ENCODE results near the gene MEIS3.

The MEIS3 gene

DNA sequence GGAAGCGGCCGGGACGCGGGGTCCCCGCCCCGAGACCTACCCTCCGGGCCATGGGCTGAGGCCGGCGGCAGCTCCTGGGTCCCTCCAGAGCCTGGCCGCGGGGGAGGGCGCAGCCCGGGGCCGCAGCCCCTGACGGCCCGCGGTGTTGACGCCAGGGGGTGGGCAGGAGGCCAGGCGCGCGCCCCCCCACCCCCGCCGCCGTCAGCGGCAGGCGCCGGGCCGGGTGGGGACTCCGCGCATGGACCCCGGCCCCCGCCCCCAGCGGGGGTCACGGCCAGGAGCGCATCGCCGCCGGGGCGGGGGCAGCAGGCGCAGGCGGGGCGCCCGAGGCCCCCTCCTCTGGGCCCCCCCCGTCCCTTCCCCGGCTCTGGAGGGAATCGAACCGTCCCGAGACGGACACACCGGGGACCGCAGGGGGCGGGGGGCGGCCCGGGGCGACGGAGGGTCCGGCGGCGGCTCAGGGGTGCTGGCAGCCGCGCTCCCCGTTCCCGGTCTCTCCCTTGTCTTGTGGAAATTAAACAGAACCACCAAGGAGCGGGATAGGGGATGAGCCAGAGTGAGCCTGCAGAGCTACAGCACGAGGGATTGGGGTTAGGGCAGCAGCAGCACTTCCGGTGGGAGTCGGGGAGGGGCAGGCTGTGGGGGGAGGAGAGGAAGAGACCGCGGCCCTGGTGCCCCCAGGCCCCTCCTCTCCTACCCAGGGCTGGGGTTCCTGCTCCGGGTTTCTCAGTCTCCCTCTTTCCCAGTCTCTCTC, at the start of gene MEIS3:
Gene MEIS3, minus strand, starts transcription at position 498 of the 754 bp plus-strand sequence. Its CDS starts 446 bp downstream, at position 52.
- DNase-seq (ENCODE audit: low spot score): no peak

DNA sequence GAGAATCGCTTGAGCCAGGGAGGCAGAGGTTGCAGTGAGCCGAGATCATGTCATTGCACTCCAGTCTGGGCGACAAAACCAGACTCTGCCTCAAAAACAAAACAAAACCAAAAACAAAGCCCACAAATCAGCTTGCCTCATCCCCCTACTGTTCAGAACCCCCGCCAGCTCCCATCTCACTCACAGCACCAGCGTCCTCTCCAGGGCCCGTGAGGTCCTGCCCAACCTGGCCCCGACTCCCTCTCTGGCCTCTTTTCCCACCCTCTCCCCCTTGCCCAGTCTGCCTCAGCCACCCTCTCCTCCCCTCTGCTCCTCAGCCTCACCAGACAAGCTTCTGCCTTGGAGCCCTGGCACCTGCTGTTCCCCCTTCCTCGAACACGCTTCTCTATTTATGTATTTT, 48.6 kb upstream of the MEIS3 start:
- DNase-seq (ENCODE audit: low spot score): no peak

DNA sequence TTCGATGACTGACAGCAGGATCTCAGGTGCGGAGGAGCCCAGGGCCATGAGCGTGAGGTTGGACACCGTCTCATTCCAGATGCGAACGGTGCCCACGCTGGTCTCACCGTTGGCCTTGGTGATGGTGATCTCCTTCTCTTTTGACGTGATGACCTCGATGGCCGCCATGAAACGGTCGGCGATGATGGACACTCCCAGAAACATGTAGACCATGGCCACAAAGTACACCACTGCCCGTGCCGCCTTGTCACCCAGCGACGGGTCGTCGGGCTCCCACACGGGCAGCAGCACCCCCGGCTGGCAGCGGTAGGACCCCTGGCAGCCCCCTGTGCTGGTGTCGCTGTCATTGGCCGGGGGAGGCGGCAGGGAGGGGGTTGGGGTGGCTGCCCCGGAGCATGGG, 46.6 kb upstream of the MEIS3 start:
- DNase-seq (ENCODE audit: low spot score): no peak

DNA sequence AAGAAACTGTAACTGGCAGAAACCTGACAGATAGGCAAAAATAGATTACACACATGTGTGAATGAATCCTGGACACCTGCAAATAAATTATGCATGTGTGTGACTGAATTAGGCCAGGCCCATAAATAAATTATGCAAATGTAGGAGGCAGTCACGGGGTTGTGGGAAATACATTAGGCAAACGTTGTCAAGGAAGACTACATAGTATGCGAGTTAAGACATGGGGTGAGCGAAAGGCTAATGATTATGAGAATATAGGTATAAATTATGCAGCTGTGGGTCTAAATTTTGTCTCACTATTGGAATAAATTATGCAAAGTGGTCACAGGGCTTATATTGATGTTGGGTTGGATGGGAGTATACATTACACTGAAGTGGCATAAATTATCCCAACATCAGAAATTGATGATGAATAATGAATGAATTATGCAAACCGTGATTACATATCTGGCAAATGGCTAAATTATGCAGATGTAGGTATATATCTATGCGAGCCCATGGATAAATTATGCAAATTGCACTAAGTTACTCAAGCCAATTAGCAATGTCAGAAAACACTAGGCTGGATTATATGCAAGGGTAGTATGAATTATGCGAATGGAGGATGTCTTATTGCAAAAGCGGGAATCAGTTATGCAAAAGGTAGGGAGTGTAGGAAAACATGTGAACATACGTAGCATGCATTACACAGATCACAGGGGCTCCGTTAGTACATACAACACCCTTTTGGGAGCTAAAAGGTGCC, 45.5 kb upstream of the MEIS3 start:
- DNase-seq (ENCODE audit: low spot score): no peak

DNA sequence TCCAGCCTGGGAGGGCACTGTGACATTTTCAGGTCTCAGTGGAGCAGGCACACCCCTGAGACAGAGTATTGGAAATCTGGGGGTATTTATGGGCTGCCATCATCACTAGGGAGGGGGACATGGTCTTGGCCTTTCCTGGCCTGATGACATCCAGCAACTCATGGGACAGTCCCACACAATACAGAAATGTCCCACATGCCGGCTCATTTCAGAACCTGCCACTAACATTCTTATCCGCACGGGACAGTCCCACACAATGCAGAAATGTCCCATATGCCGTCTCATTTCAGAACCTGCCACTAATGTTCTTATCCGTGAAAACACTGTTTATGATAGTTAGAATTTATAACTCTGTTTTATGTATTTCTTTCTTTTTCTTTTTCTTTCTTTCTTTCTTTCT, 42.5 kb upstream of the MEIS3 start:
- DNase-seq (ENCODE audit: low spot score): no peak

DNA sequence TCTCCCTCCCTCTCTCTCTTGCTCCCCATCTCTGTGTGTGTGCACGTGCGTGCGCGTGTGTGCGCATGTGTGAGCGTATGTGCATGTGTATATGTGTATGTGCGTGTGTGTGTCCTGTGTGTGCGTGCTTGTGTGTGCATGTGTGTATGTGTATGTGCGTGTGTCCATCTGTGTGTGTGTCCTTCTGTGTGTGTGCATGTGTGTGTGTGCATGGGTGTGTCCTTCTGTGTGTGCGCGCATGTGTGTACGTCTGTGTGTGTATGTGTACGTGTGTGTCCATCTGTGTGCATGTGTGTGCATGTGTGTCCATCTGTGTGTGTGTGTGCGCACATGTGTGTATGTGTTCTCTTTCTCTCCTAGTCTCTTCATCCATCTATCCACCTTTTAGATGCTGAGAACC, 40.1 kb upstream of the MEIS3 start:
- DNase-seq (ENCODE audit: low spot score): no peak

DNA sequence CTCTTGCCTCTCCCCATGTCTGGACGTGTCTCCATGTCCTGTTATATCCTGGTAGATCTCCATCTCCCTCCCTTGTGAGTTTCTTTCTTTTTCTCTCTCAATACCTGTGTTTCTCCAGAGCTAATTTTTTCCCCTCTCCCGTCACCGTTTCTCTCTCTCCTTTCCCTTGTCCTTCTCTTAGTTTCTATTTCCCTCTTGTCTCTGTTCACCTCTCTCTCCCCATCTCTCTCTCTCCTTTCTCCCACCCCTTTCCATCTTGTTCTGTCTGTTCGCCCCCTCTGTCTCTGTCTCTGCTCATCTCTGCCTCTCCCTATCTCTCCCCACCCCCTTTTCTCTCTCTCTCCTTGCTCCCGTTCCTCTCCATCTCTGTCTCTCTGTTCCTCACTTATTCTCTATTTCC, 39.3 kb upstream of the MEIS3 start:
- DNase-seq (ENCODE audit: low spot score): no peak

DNA sequence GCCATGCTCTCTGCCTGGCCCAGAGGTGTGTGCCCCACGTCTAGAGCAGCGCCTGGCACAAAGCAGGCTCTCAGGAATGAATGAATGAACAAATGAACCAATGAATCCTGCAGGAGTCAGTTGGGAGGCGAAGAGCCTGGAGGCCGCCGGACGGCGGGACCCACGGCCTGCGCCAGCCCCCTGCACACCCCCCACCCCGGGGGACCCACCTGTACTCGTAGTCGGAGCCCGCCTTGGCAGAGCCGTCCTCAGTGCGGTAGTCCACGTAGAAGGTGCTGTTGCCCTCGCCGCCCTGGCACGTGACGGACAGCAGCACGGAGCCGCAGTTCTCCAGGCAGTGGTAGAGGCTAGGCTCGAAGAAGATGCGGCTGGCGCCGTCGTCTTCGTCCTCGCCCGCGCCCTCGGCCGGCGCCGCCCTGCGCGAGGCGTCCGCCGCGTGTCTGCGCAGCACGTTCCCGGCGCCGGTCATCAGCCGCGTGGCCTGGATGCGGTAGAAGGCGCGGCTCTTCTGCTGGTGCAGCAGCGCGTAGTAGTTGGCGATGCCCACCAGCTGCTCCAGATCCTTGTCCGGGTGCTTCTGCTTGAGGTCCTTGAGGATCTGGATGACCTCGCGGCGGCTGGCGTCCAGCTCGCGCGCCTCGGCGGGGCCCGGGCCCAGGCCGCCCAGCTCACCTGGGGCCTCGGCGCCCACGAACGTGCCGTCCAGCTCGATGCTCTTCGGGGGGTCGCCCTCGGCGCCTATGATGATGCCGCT, 37.6 kb upstream of the MEIS3 start:
- DNase-seq (ENCODE audit: low spot score): no peak

DNA sequence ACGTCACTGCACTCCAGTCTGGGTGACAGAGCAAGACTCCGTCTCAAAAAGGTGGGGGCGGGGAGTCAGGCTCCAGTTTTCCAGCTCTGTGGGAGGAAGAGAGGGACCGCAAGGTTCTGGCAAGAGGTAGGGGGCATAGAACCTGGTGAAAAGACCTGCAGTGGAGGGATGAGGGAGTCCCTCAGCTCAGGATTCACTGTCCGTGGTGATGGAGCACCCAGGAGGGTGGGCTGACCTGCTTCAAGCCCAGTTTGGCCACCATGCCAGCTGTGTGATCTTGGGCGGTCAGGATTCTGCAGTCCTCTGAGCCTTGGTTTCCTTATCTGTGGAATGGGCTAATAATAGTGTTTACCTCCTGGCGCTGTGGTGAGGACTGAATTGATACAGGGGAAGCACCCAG, 31.2 kb upstream of the MEIS3 start:
- no peak for DNase-seq (ENCODE audit: low spot score)

DNA sequence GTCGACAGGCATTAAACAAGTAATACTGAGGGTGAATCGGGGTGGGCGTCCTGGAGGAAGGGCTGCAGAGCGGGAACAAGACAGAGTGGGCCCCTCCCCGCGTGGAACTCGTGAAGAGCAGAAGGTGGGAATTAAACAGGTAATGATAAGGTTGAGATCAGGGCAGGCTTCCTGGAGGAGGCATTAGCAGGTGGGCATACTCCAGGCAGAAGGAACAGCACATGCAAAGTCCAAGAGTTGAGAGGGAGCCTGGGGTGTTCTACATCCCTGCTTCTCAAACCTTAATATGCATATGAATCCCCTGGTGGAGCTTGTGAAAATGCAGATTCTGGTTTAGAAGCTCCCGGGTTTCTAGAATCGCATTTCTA, 29.0 kb upstream of the MEIS3 start:
- no peak for DNase-seq (ENCODE audit: low spot score)

DNA sequence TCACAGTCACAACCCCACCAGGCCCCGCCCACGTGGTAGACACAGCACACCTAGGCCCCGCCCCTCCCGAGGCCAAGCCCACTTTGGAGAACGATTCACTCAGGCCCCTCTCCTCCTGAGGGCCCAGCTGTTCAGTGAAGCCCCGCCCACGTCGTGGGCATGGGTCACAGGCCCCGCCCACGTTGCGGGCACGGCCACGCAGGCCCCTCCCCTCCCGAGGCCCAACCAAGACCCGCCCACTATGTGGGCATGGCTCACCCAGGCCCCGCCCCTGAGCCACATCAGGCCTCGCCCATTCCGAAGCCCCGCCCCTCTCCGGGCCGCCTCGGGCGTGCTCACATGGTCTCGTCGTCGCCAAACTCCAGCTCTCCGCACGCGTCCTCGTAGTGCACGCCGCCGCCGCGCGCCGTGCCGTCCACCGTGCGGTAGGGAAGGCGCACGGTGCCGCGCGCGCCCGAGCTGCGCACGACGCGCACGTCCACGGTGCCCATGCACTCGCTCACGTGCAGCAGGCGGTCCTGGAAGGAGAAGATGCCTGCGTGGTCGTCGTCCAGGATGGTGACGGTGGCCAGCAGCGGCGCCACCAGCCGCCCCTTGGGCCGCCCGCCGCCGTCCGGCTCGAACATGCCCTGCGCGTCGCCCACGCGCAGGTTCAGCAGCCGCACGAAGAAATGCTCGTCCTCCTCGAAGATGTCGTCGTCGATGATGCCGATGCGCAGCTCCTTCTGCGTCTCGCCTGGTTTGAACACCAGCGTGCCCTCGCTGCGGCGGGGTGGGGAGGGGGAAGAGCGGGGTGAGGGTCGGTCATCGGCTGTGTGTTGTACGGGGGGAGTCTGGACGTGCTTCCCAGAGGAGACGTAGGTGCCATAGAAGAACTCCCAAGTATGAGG, 28.4 kb upstream of the MEIS3 start:
- DNase-seq (ENCODE audit: low spot score): peak; percentile 59

DNA sequence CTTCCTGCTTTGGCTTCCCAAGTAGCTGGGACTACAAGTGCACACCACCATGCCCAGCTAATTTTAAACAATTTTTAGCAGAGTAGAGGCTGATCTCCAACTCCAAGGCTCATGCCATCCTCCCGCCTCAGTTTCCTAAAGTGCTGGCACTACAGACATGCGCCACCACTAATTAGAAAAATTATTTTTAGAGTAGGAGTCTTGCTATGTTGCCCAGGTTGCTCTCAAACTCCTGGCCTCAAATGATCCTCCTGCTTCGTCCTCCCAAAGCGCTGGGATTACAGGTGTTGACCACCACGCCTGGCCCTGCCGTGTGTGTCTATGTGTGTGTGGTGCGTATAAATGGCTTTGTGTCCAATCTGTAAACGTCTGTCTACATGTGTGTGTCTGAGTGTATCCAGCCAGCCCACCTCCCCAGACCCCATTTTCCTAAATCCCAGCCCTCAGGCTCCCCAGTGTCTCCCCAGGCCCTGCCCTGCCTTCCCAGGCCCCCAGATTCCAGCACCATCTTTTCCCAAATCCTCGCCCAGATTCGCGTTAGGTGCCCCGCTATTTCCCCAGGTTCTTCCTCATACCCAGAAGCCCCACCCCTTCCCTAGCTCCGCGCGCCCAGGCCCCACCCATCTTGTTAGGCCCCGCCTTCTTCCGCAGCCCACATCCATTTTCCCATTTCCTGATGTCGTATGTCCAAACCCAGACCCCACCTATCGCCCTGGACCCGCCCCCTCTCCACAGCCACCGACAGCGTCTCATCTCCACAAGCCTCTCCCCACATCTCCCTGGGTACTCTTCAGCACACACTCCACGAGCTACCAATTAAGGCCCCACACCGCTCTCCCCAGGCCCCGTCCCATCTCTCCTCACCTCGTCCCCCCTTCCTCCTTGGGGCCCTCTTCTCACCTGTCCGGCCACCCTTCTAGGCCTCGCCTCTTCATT, 27.5 kb upstream of the MEIS3 start:
- DNase-seq (ENCODE audit: low spot score): peak; percentile 56

DNA sequence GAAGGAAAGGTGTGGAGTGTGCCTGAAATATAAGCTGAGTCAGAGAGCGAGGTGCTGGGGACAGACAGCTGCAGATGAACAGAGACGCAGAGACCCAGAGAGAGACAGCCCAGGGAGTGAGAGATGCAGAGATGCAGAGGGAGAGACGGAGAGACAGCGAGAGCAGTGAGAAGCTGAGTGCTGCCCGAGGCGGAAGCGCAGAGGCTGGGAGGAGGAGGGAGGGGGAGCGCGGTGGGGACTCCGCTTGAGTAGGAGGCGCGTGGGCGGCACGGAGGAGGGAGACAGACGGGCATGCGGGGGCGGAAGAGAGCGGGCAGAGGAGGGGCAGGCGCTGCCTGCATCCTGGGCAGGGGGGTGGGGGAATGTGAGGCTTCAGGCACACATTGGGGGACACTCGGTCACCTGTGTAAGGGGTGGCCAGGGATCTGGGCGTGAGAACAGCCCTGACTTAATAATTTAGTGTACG, 26.6 kb upstream of the MEIS3 start:
- peak; percentile 48 for DNase-seq (ENCODE audit: low spot score)

DNA sequence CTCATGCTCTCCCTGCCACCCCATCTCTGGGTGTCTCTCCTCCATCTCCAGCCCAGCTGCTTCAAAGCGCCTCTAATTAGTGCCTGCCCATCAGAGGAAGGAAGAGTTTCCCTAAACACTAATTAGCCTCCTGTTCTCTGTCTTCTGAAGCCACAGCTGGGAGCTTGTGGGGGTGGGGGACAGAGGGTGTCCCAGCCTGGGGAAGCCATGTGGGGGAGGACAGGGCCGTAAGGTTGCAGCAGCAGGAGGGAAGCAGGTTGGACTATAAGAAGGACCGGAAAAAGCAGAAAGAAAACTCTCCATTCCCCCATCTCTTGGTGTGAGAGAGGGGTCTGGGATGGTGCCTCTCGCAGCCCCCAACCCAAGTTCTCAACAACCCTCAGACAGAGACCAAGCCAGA, 26.2 kb upstream of the MEIS3 start:
- no peak for DNase-seq (ENCODE audit: low spot score)

DNA sequence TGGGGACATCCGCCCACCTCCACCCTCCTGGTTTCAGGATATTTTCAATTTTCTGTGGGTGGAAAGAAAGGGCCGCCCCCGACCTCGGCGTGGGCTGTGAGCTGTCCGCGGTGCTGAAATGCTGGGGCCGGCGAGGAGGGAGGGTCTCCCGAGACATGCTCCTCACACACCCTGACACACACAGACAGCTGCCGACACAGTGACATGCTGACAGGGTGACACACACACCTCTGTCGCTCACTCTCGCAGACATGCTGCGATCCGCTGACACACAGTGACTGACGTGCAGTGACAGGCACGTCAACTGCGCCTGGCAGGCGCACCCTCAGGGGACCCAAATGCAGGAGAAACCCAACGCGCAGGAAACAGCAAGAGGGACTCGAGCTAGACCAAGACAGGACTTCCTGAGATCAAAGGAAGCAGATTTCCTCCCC, 25.1 kb upstream of the MEIS3 start:
- no peak for DNase-seq (ENCODE audit: low spot score)

DNA sequence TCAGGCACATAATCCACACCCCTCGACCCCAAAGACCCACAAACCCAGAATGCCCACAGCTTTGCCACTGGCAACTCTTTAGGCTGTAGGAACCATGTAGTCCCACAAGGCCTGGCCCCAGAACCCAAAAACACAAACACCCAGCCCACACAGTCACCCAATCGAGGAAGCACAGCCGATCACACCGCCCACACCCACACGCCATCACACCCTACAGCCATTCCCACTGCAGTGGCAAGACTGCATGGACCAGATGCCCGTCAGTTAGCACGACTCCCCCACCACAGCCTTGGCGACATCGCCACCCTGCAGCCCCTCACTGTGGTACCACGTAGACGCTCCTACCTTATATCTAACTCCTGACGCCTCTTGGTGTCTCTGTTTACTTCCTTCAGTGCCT, 24.0 kb upstream of the MEIS3 start:
- no peak for DNase-seq (ENCODE audit: low spot score)

DNA sequence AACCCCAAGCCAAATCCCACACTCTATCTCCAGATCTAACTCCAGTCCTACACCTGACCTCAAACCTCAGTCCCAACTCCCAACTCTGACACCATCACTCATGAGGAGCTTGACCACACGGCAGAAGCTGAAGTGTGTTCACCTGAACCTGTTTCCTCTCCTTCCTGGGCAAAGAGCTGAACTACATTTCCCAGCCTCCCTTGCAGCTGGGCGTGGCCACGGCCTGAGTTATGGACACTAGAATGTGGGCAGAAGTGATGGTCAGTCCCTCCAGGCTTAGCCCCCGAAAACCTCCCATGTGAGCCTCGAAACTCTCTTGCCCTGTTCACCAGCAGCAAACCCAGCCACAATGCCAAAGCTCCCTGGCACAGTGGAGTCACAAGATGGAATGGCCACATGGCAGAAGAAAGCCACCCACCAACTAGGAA, 19.5 kb upstream of the MEIS3 start:
- no peak for DNase-seq (ENCODE audit: low spot score)

DNA sequence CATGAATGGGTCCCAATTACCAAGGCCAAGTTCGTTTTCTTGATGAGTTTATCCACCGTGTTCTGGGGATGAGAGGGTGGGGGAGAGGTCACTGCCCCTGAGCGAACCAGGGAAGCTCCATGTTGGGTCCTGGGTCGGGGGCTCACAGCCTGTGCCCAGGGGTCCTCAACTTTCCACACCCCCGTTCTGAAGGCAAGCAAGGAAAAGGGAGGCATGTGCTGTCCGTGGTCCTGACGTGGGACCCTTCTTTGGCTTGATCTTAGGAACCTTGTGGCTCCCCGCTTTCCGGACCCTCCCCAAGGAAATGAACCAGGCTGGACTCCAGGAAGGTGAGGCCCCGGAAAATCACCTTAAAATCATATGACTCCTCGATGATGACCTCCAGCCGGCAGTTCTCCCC, 18.2 kb upstream of the MEIS3 start:
- DNase-seq (ENCODE audit: low spot score): no peak

DNA sequence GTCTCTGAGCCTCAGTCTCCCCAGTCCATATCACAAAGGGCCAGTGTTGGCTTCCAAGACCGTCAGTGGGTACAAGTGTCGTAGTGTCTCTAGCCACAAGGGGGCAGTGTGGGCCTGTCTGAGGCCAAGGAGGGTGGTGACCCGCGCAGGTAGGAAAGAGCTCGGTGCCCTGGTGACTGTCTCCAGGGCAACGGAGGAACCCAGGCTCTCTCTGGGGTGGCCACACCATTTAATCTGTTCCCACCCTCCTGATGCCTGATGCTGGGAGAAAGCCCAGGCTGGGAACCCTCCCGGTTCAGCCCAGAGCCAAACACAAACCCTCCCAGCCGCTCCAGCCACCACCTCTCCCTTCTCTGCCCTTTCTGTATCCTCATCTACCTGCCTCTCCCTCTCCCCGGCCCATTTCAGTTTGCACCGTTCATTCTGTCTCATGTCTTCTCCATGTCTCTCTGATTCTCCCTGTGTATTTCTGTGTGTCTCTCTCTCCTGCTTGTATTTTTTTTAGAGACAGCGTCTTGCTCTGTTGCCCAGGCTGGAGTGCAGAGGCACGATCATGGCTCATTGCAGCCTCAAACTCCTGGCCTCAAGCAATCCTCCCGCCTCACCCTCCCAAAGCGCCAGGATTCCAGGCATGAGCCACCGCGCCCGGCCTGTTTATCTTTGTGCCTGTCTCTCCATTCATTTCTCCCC, 17.5 kb upstream of the MEIS3 start:
- peak; percentile 72 for DNase-seq (ENCODE audit: low spot score)

DNA sequence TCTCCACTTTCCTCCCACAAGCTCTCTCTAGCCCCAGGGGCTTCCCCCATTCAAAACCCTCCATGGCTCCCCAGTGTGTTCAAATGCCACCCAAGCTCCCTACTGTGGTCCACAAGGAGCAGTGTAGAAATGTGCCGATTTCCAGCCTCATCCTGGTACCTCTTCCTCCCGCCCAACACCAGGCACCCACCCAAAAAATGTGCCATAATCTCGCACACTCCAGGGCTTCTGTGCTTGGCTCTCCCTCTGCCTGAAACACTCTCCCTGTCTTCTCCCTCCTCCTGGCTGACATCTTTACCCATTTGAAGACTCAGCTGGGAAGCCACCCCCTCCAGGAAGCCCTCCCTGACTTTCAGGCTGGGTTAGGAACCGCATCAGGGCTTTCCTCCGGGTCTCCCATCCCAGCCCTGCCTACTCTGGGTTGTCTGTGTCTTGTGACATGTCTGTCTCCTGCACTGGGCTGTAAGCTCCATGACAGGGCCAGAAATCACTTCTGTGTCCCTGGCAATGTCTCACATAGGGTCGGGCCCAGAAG, 16.6 kb upstream of the MEIS3 start:
- DNase-seq (ENCODE audit: low spot score): no peak

Measured in kidney tubule cell (primary cell).